ENCODE data around the gene TBC1D16. TPM values are rescaled to one million over a fixed set of nuclear protein-coding genes. Genes with fewer than 3 reads are reported as not detected.
"Not testable (repeated sequence)": the region's sequence is repeated elsewhere in the genome, so short reads cannot be mapped to it uniquely, and the experiment has no call there.

The TBC1D16 gene
- total RNA-seq, 2 experiments from 2014 or later: 8.3 to 10.4 TPM

GRCh38 chr17:80050706-80051105, 15.0 kb upstream of the TBC1D16 start:
- H3K27ac Mint-ChIP-seq: no peak overlapping the region
- no peaks in the 10 kb centered on the region for H3K9me3 Mint-ChIP-seq (ENCODE audit: low read depth)
- intact Hi-C loops (cut with DNase I, micrococcal nuclease): no loop called here
- POLR2A ChIA-PET: no interaction called here
- no peak overlapping the region for H3K4me3 Mint-ChIP-seq
- no peaks in the 10 kb centered on the region for H3K36me3 Mint-ChIP-seq (ENCODE audit: low read depth)
- CTCF ChIA-PET: interaction anchor here (1.1 kb wide), 1 partner anchor 51 kb away, joined by 3 read pairs; the partner anchor contains the start of gene GAA
- H3K4me1 Mint-ChIP-seq: no peaks in the 10 kb centered on the region
- no peaks in the 10 kb centered on the region for H3K27me3 Mint-ChIP-seq
- DNase-seq (no peak), ATAC-seq (no peak)

DNA sequence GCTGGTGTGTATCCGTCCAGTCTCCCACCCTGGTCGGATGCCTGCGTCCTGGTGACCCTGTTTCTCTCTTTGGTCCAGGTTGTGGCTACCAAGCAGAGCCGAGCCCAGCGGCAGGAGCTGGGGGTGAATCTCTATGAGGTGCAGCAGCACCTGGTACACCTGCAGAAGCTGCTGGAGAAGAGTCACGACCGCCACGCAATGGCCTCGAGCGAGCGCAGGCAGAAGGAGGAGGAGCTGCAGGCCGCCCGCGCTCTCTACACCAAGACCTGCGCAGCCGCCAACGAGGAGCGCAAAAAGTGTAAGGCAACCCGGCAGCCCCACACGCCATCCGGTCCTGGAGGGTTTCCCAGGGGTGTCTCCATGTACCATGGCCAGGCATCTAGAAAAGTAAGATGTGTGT, 14.3 kb upstream of the TBC1D16 start:
- no peaks in the 10 kb centered on the region for H3K4me1 Mint-ChIP-seq
- no peak overlapping the region for H3K4me3 Mint-ChIP-seq
- H3K9me3 Mint-ChIP-seq (ENCODE audit: low read depth): no peaks in the 10 kb centered on the region
- H3K27me3 Mint-ChIP-seq: no peaks in the 10 kb centered on the region
- intact Hi-C loops (cut with DNase I, micrococcal nuclease): no loop called here
- no peak overlapping the region for H3K27ac Mint-ChIP-seq
- CTCF ChIA-PET: interaction anchor here (1.1 kb wide), 1 partner anchor 52 kb away, joined by 3 read pairs; the partner anchor contains the start of gene GAA
- DNase-seq: no peak
- H3K36me3 Mint-ChIP-seq (ENCODE audit: low read depth): no peaks in the 10 kb centered on the region
- POLR2A ChIA-PET: no interaction called here
- no peak for ATAC-seq

DNA sequence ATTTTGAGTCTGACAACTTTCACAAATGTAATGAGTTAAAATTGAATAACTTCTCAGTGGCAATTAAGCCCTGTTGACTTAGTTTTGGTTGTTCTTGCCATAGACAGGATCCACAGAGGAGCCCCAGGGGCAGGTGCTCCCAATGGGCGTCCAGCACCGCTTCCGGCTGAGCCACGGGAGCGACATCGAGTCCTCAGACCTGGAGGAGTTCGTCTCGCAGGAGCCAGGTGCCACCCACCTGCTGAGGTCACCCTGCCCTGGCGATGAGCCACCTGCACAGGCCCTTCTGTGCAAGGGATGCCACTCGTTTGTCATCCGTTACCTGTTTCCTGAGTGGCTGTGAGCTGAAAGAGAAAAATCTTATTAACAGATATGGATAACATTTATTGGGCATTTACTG, 11.5 kb upstream of the TBC1D16 start:
- Mint-ChIP-seq H3K27me3 (no peaks in the 10 kb centered on the region), H3K4me3 (no peak overlapping the region), H3K4me1 (no peaks in the 10 kb centered on the region), H3K27ac (no peak overlapping the region), H3K9me3 (ENCODE audit: low read depth) (no peaks in the 10 kb centered on the region), H3K36me3 (ENCODE audit: low read depth) (no peaks in the 10 kb centered on the region)
- DNase-seq: no peak
- ChIA-PET POLR2A (no interaction called here), CTCF (interaction anchor here (0.6 kb wide), 1 partner anchor 304 kb away, joined by 3 read pairs; no protein-coding TSS in a partner anchor)
- intact Hi-C loops (cut with DNase I, micrococcal nuclease): no loop called here
- ATAC-seq: no peak

DNA sequence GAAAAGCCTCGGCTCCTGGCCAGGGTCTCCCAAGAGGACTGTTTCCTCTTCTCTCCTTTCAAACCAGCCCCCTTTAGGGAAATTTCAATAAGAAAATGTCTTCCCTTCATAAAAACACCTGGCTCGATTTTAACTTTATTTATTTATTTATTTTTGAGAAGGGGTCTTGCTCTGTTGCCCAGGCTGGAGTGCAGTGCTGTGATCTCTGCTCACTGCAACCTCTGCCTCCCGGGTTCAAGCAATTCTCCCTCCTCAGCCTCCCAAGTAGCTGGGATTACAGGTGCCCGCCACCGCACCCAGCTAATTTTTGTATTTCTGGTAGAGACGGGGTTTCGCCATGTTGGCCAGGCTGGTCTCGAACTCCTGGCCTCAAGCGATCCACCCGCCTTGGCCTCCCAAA, 11.0 kb upstream of the TBC1D16 start:
- CTCF ChIA-PET: interaction anchor here (0.5 to 0.6 kb wide), 2 partner anchors 305 kb away, joined by 3 read pairs; no protein-coding TSS in a partner anchor
- H3K27ac Mint-ChIP-seq; intact Hi-C loops (cut with DNase I, micrococcal nuclease); DNase-seq; H3K4me1 Mint-ChIP-seq; H3K36me3 Mint-ChIP-seq (ENCODE audit: low read depth); H3K9me3 Mint-ChIP-seq (ENCODE audit: low read depth); H3K27me3 Mint-ChIP-seq; POLR2A ChIA-PET; ATAC-seq; H3K4me3 Mint-ChIP-seq: not testable (repeated sequence)

GRCh38 chr17:80045703-80046102, 10.0 kb upstream of the TBC1D16 start:
- DNase-seq (no peak), ATAC-seq (no peak)
- no peak overlapping the region for H3K27ac Mint-ChIP-seq
- H3K36me3 Mint-ChIP-seq (ENCODE audit: low read depth): no peaks in the 10 kb centered on the region
- ChIA-PET POLR2A (no interaction called here), CTCF (interaction anchor here (0.9 kb wide), 1 partner anchor 37 kb away, joined by 3 read pairs; no protein-coding TSS in a partner anchor)
- H3K9me3 Mint-ChIP-seq (ENCODE audit: low read depth): no peaks in the 10 kb centered on the region
- no peak overlapping the region for H3K4me3 Mint-ChIP-seq
- intact Hi-C loops (cut with DNase I, micrococcal nuclease): no loop called here
- no peaks in the 10 kb centered on the region for H3K4me1 Mint-ChIP-seq
- H3K27me3 Mint-ChIP-seq: no peaks in the 10 kb centered on the region

GRCh38 chr17:80043963-80044362, 8.3 kb upstream of the TBC1D16 start:
- ChIA-PET CTCF (no interaction called here), POLR2A (no interaction called here)
- no peaks in the 10 kb centered on the region for H3K9me3 Mint-ChIP-seq (ENCODE audit: low read depth)
- H3K27ac Mint-ChIP-seq: no peak overlapping the region
- intact Hi-C loops (cut with DNase I, micrococcal nuclease): no loop called here
- DNase-seq: no peak
- no peaks in the 10 kb centered on the region for H3K36me3 Mint-ChIP-seq (ENCODE audit: low read depth)
- H3K4me1 Mint-ChIP-seq: no peaks in the 10 kb centered on the region
- no peak overlapping the region for H3K4me3 Mint-ChIP-seq
- ATAC-seq: no peak
- no peaks in the 10 kb centered on the region for H3K27me3 Mint-ChIP-seq

DNA sequence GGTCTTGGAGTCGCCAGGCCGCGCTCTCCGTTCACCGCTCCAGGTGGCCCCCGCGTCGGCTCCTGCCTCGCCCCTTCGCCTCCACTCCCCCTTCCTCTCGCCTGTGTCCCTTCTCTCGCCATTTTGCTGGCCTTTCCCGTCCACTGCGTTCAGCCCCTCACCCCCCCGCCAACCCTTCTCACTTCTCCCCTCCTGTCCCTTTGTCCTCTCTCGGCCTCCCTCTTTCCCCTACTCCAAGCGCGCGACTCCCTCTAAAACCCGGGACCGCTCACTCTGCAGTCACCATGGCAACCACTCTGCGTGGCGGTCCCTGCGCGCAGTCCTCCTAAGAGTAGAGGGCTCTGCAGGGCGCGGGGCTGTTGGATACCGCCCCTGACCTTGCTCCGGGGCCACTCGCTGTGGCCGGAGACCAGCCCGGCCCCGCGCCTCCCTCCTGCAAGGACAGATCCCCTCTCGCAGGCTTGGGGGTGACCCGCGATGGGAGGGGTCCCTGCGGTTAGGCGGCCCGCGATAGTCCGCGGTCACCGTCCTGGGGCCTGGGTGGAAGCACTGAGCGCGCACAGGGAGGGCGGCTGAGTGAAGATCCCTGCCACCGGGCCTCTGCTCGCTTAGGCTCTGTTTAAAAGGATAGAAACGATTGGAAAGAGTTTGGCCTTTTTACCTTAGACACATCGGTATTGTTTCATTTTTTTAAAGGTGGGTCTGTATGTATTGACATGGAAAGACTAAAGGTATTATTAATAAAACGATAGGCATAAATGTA, 1.2 kb upstream of the TBC1D16 start:
- no peak overlapping the region for H3K27ac Mint-ChIP-seq

DNA sequence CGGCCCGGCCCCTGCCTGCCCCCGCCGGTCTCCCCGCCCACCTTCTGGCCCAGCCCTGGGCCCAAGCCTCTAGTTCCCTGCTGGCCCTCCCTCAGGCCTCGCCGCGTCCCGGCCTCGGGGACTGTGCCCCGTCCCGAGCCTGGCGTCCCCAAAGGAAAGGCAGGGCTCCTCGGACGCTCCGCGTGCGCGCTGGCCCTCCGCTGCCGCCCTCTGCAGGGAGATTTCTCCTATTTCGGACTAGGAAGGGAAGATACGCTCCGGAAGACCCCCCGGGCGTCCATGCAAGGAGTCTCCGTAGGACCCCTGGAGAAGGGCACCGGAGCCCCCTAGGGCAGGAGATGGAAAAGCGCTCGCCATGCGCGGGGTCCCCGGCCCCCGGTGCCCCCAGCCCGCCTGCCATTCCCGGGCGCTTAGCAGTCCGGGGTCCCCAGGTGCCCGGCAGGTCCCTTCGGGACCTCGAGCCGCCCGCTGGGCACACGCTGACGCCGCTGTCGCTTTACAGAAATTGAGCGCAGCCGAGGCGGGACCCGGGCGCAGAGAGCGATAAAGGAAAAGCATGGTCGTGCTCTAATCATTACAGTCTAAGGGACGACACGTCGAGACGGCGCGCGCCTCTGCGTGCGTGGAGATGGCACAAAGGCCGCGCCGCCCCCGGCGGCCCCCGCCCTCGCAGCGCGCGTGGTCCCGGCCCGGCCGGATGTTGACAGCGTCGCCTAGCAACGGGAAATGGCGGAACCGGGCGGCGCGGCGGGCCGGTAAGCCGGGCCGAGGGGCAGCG, 454 bp upstream of the TBC1D16 start, which contains the start of gene CCDC40:
Gene CCDC40, plus strand, starts transcription at position 706 of the 778 bp plus-strand sequence. Its CDS starts 21 bp downstream, at position 727.
- Mint-ChIP-seq H3K9me3 (ENCODE audit: low read depth) (no peaks in the 10 kb centered on the region), H3K27me3 (peaks cover 12% of the 10 kb centered on the region), H3K4me1 (peaks cover 7% of the 10 kb centered on the region), H3K27ac (no peak within 1 kb of the TSS), H3K36me3 (ENCODE audit: low read depth) (no peaks in the 10 kb centered on the region), H3K4me3 (peak within 1 kb of the TSS; percentile 82)
- ATAC-seq (peak; percentile 76), DNase-seq (peak; percentile 82)
- POLR2A ChIA-PET: no interaction called here
- CTCF ChIA-PET: no interaction called here
- intact Hi-C loops (cut with DNase I, micrococcal nuclease): loop anchor here (1.0 to 5.0 kb wide), 10 partner anchors 28 to 1187 kb away; partner anchors contain the start of genes GAA (in 2 of the 2), CBX4 (in 1 of the 2), CBX8 (in 1 of the 2) and EIF4A3 (in 1 of the 2)

More for the DNA sequence above, 1.2 kb upstream of the TBC1D16 start:
- ChIA-PET POLR2A (no interaction called here), CTCF (no interaction called here)
- peaks cover 12% of the 10 kb centered on the region for H3K27me3 Mint-ChIP-seq
- H3K4me3 Mint-ChIP-seq: peak overlapping the region; percentile 76
- peak; percentile 50 for DNase-seq
- intact Hi-C loops (cut with DNase I, micrococcal nuclease): loop anchor here (1.0 to 5.0 kb wide), 7 partner anchors 29 to 240 kb away; partner anchors contain the start of genes CBX4 (in 1 of the 2), CBX8 (in 1 of the 2), EIF4A3 (in 1 of the 2) and GAA (in 1 of the 2)
- H3K36me3 Mint-ChIP-seq (ENCODE audit: low read depth): no peaks in the 10 kb centered on the region
- peaks cover 7% of the 10 kb centered on the region for H3K4me1 Mint-ChIP-seq
- ATAC-seq: peak; percentile 42
- no peaks in the 10 kb centered on the region for H3K9me3 Mint-ChIP-seq (ENCODE audit: low read depth)

- ATAC-seq: peak; percentile 37
- ChIA-PET CTCF (interaction anchor here (1.7 to 3.8 kb wide), 3 partner anchors 27 to 66 kb away, joined by 7 to 22 read pairs (median 8); partner anchors contain the start of gene GAA), POLR2A (no interaction called here)
- H3K27ac Mint-ChIP-seq: peak overlapping the region; percentile 69
- no peaks in the 10 kb centered on the region for H3K9me3 Mint-ChIP-seq (ENCODE audit: low read depth)
- peak overlapping the region; percentile 82 for H3K4me3 Mint-ChIP-seq
- H3K36me3 Mint-ChIP-seq (ENCODE audit: low read depth): no peaks in the 10 kb centered on the region
- intact Hi-C loops (cut with DNase I, micrococcal nuclease): loop anchor here (1.0 to 5.0 kb wide), 4 partner anchors 66 to 1188 kb away; partner anchors contain the start of gene GAA (in 2 of the 2)
- H3K27me3 Mint-ChIP-seq: peaks cover 12% of the 10 kb centered on the region
- H3K4me1 Mint-ChIP-seq: peaks cover 7% of the 10 kb centered on the region
- DNase-seq: peak; percentile 70
Measured at GRCh38 chr17:80034791-80035686, 633 bp downstream of the TBC1D16 start.

GRCh38 chr17:80033840-80034239, 1.8 kb downstream of the TBC1D16 start:
- DNase-seq (no peak), ATAC-seq (no peak)
- Mint-ChIP-seq H3K27me3 (peaks cover 12% of the 10 kb centered on the region), H3K27ac (no peak overlapping the region), H3K36me3 (ENCODE audit: low read depth) (no peaks in the 10 kb centered on the region), H3K4me1 (peaks cover 7% of the 10 kb centered on the region), H3K4me3 (no peak overlapping the region), H3K9me3 (ENCODE audit: low read depth) (no peaks in the 10 kb centered on the region)
- CTCF ChIA-PET: interaction anchor here (0.6 to 3.8 kb wide), 5 partner anchors 26 to 116 kb away, joined by 3 to 22 read pairs (median 7); partner anchors contain the start of gene GAA
- intact Hi-C loops (cut with DNase I, micrococcal nuclease): loop anchor here in 1 of 2 experiments (2.0 kb wide), 1 partner anchor 185 kb away; no protein-coding TSS in a partner anchor
- POLR2A ChIA-PET: no interaction called here
